AG04449 (cell line): ENCODE results near the gene SYP.
"Not testable (repeated sequence)": the region's sequence is repeated elsewhere in the genome, so short reads cannot be mapped to it uniquely, and the experiment has no call there.

Experiments
- CTCF ChIA-PET: fragments of 350-600 bp; formaldehyde crosslinking; extraction: SDS; loops from one replicate; lab custom pipeline; 2021; ENCODE audit warnings: antibody characterized with exemption; lab: Yijun Ruan, JAX
- POLR2A ChIA-PET: fragments of 400-600, 350-600 bp; formaldehyde crosslinking; extraction: SDS; loops from one replicate; lab custom pipeline; 2020; ENCODE audit warnings: antibody characterized with exemption, inconsistent platforms; lab: Yijun Ruan, JAX
- DNase-seq: peaks from one replicate; pipeline ENCODE4 v3.0.0-alpha.2; 2010; ENCODE audit warnings: low read depth, low spot score
- H3K4me3 ChIP-seq: 2 replicates; pipeline ENCODE4 v1.5.1; 2011; ENCODE audit warnings: low read depth, mild to moderate bottlenecking, control low read depth, low read length
- TF ChIP-seq, protein P1 (sequence below): IDR thresholded peaks from one replicate; pipeline ENCODE4 v1.5.1; 2011; ENCODE audit warnings: mild to moderate bottlenecking, moderate library complexity, low read length, control low read depth, inconsistent platforms; ENCODE audit not compliant: insufficient read depth; ENCODE audit errors: missing control alignments

The SYP gene

DNA sequence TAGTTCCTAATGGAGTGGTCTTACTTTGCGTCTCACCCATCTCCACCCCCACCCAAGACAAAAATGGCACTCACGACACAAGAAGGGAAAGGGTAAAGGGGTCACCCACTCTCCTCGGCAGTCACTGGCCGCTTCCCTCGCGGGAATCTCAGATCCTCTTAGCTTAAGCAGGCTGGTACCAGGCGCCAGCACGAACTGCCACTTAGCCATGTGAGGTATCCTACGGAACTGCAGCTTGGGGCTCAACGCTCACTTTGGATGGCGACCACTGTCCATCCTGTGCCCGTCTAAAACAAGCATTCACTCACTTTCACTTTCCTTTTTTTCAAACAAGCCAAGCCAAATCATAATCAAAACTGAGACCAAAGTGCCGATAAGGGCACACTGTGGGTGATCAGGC lies 52.1 kb downstream of the SYP start:
- POLR2A ChIA-PET, result no interaction called here
- CTCF ChIA-PET, result no interaction called here
- H3K4me3 ChIP-seq, result no peak overlapping the region
- DNase-seq, result no peak
- TF ChIP-seq, protein P1, sequence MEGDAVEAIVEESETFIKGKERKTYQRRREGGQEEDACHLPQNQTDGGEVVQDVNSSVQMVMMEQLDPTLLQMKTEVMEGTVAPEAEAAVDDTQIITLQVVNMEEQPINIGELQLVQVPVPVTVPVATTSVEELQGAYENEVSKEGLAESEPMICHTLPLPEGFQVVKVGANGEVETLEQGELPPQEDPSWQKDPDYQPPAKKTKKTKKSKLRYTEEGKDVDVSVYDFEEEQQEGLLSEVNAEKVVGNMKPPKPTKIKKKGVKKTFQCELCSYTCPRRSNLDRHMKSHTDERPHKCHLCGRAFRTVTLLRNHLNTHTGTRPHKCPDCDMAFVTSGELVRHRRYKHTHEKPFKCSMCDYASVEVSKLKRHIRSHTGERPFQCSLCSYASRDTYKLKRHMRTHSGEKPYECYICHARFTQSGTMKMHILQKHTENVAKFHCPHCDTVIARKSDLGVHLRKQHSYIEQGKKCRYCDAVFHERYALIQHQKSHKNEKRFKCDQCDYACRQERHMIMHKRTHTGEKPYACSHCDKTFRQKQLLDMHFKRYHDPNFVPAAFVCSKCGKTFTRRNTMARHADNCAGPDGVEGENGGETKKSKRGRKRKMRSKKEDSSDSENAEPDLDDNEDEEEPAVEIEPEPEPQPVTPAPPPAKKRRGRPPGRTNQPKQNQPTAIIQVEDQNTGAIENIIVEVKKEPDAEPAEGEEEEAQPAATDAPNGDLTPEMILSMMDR, result no peak

DNA sequence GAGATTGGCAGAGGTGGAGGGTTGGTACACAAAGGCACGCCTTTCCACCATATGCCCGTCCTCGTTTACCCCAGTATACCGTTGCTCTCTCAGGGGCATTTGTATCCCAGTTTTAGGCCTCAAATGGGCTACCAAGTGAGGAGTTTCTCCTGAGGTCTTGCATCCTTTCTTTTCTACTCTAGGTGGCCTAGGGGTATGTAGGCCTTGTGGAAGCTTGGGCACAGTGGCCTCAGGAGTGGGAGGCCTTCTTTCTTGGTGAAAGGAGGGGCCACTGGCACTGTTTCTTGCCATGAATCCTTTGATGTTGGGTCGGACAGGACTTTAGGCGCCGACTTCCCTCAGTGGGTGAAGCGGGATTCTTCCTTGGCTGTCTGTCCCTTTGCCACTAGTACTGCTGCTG lies 52.7 kb downstream of the SYP start:
- POLR2A ChIA-PET, result no interaction called here
- DNase-seq, result no peak
- TF ChIP-seq, protein P1, result no peak
- no peak overlapping the region for H3K4me3 ChIP-seq
- CTCF ChIA-PET, result no interaction called here

DNA sequence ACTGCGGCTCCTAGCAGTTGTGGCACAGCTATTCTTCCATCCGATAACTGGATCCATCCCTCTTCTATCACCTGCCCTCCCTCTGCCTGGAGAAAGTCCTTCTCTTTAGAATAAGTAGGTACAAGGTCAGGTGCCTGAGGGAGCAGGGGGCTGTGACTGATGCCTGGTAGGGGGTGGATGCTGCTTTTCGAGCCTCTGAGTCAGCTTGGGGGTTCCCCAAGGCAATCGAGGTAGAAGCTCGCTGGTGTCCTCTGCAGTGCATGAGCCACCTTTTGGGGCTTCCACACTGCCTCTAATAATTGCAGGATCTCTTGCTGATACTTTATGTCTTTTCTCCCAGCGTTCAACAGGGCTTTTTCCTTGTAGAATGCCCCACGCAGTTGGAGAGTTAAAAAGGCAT lies 56.8 kb downstream of the SYP start:
- DNase-seq, H3K4me3 ChIP-seq, POLR2A ChIA-PET: not testable (repeated sequence)
- CTCF ChIA-PET, result interaction anchor here (1.7 kb wide), 1 partner anchor 12 kb away, joined by 11 read pairs; no protein-coding TSS in a partner anchor

DNA sequence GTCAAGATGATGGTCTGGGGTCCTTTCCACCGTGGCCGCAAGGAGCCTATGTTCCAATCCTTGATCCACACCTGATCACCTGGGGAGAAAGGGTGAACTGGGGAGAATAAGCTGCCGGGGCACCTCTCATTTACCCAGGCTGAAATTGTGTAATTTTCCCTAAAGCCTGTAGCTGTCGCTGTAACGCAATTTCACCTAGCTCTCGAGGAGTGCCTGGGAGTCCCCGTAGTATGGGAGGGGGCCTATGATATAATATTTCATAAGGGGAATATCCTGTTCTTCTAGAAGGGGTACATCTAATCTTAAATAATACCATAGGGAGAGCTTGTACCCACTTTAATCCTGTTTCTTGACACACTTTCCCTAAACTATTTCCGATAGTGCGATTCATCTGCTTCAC lies 57.7 kb downstream of the SYP start:
- H3K4me3 ChIP-seq, DNase-seq: not testable (repeated sequence)
- ChIA-PET CTCF (interaction anchor here (1.7 kb wide), 1 partner anchor 13 kb away, joined by 11 read pairs; no protein-coding TSS in a partner anchor), POLR2A (interaction anchor here (0.8 kb wide), 1 partner anchor 127 kb away, joined by 3 read pairs; no protein-coding TSS in a partner anchor)
- TF ChIP-seq, protein P1, result peak; percentile 24

DNA sequence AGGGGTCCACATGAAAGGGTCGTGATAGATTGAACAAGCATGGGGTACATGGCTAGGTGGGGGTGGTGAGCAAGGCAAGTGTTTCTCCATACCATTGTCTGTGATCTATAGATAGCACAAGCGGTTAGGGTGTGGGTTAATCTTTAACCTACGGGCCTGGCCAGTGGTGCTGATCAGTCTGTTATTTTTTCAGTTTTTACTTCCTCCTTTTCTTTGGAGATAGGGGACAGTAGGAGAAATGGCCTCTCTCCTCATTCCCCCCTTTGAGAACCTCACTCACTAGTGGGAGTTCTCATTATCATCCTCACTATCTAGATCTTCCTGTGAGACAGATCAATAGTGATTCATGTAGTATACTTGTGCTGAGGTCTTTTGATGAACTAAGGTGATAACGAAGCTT lies 60.3 kb downstream of the SYP start:
- H3K4me3 ChIP-seq, result no peak overlapping the region
- TF ChIP-seq, protein P1, result no peak
- ChIA-PET CTCF (interaction anchor here (0.9 to 1.1 kb wide), 2 partner anchors 15 to 16 kb away, joined by 3 to 4 read pairs; no protein-coding TSS in a partner anchor), POLR2A (no interaction called here)
- DNase-seq, result no peak
